Caki2 (cell line): ENCODE results near the gene S100A5. TPM values are rescaled to one million over a fixed set of nuclear protein-coding genes. Genes with fewer than 3 reads are reported as not detected.

Experiments used
- DNase-seq: peaks from one replicate; pipeline ENCODE4 v3.0.0-alpha.2; 2015; ENCODE audit warnings: low read depth
- in situ Hi-C: cut with HindIII; loops from 2 replicates; pipeline ENCODE4 v1.10.0; 2016; ENCODE audit warnings: low sequenced_read_pairs, low pct_unique_long_range_greater_than_20kb, mixed read lengths
- total RNA-seq: library from RNA; depleted of rRNA; stranded (reverse); fragments of >200 nt; shearing (Covaris generic); gene quantifications from 2 replicates; pipeline ENCODE4 v1.2.3, GENCODE V29; 2014; ENCODE audit warnings: low replicate concordance

The S100A5 gene
- total RNA-seq, 1 experiment from 2014 or later, result not detected

- no peak for DNase-seq
- in situ Hi-C loops, result no loop called here
Measured at GRCh38 chr1:153550398-153550758, 9.6 kb upstream of the S100A5 start.

- no peak for DNase-seq
- in situ Hi-C loops, result no loop called here
Measured at GRCh38 chr1:153549741-153550397, 9.1 kb upstream of the S100A5 start.

- in situ Hi-C loops, result no loop called here
- peak; percentile 61 for DNase-seq
Measured at GRCh38 chr1:153548722-153549688, 8.3 kb upstream of the S100A5 start, which contains the start of gene S100A3. Gene S100A3 (minus strand): TSS chr1:153549258. CDS start chr1:153548485, 773 bp downstream.

GRCh38 chr1:153547560-153548551 lies 7.1 kb upstream of the S100A5 start:
- in situ Hi-C loops, result no loop called here
- DNase-seq, result no peak

- in situ Hi-C loops, result no loop called here
- DNase-seq, result no peak
Measured at GRCh38 chr1:153546796-153547559, 6.2 kb upstream of the S100A5 start.

GRCh38 chr1:153546371-153546770 lies 5.6 kb upstream of the S100A5 start:
- in situ Hi-C loops, result no loop called here
- DNase-seq, result no peak

- DNase-seq, result peak; percentile 96
- in situ Hi-C loops, result no loop called here
Measured at GRCh38 chr1:153545067-153546055, 4.6 kb upstream of the S100A5 start, which contains the start of gene S100A4. Gene S100A4 (minus strand): TSS chr1:153545806. CDS start chr1:153544794, 1,012 bp downstream.

GRCh38 chr1:153544453-153545066 lies 3.8 kb upstream of the S100A5 start:
- no peak for DNase-seq
- in situ Hi-C loops, result no loop called here

- no peak for DNase-seq
- in situ Hi-C loops, result no loop called here
Measured at GRCh38 chr1:153543736-153544135, 3.0 kb upstream of the S100A5 start.

GRCh38 chr1:153542956-153543711 lies 2.4 kb upstream of the S100A5 start:
- DNase-seq, result no peak
- in situ Hi-C loops, result no loop called here

GRCh38 chr1:153541641-153542590 lies 1.2 kb upstream of the S100A5 start:
- in situ Hi-C loops, result no loop called here
- no peak for DNase-seq

GRCh38 chr1:153539395-153540093 lies 1.2 kb downstream of the S100A5 start:
- in situ Hi-C loops, result no loop called here
- DNase-seq, result no peak

- in situ Hi-C loops, result no loop called here
- no peak for DNase-seq
Measured at GRCh38 chr1:153538315-153538821, 2.4 kb downstream of the S100A5 start.

GRCh38 chr1:153537376-153537730 lies 3.4 kb downstream of the S100A5 start:
- no peak for DNase-seq
- in situ Hi-C loops, result no loop called here
